GM12878 (cell line): Measurements from ENCODE around the gene SAYSD1. TPM values are rescaled to one million over a fixed set of nuclear protein-coding genes. Genes with fewer than 3 reads are reported as not detected.

Experiments used
- ATAC-seq: fragments of 200-7000 bp; cut with Tn5 transposase; 3 replicates; pipeline ENCODE4 v1.9.1; 2020; ENCODE audit warnings: mild to moderate bottlenecking, moderate library complexity
- BruUV-seq: library from RNA; stranded (reverse); fragments of 400-500 nt; replicated peaks from 2 replicates; lab custom pipeline; 2021; lab: Mats Ljungman, UMichigan
- CTCF ChIA-PET: fragments of 300-600 bp; sonication (Branson Sonifier 250); formaldehyde crosslinking; extraction: SDS; loops from one replicate; lab custom pipeline; 2021; ENCODE audit warnings: inconsistent platforms; lab: Yijun Ruan, JAX
- POLR2A ChIA-PET: fragments of 350-600 bp; formaldehyde crosslinking; extraction: SDS; loops from one replicate; lab custom pipeline; 2021; ENCODE audit warnings: inconsistent platforms; lab: Charles Lee
- RAD21 ChIA-PET: fragments of 300-600 bp; sonication (Branson Sonifier 250); formaldehyde crosslinking; loops from one replicate; lab custom pipeline; 2023; ENCODE audit warnings: antibody characterized with exemption; ENCODE audit not compliant: unreplicated experiment; lab: Charles Lee
- SMC1A ChIA-PET: fragments of 300-600 bp; sonication (Branson Sonifier 250); formaldehyde crosslinking; loops from one replicate; lab custom pipeline; 2023; ENCODE audit not compliant: unreplicated experiment, uncharacterized antibody; lab: Charles Lee
- DNase-seq: peaks from one replicate; pipeline ENCODE4 v3.0.0-alpha.2; 2011; ENCODE audit warnings: low read depth, low spot score
- FAIRE-seq: peaks from 3 replicates; lab custom pipeline; 2011; peaks lifted over from hg19 to GRCh38; lab: Jason Lieb, UNC
- H2AFZ ChIP-seq: 2 replicates; pipeline ENCODE4 v1.6.0; 2011; ENCODE audit warnings: low read depth, low read length, control low read depth; ENCODE audit not compliant: control insufficient read depth
- H3K27ac ChIP-seq: 2 replicates; pipeline ENCODE4 v1.5.1; 2011; ENCODE audit warnings: control low read depth; ENCODE audit not compliant: control insufficient read depth, insufficient read depth
- H3K27me3 ChIP-seq, 2 experiments: replicated peaks in 1 of 2; 2 replicates each; pipeline versions ENCODE4 v1.6.0 to v1.6.1; 2011; ENCODE audit warnings: low read length in 1 of 2; ENCODE audit not compliant: control insufficient read depth in 2 of 2, insufficient read depth in 2 of 2
- H3K36me3 ChIP-seq, 2 experiments: 2 replicates each; pipeline ENCODE4 v1.5.1; 2011; ENCODE audit warnings: low read length in 1 of 2; ENCODE audit not compliant: control insufficient read depth in 2 of 2, insufficient read depth in 2 of 2
- H3K4me1 ChIP-seq: 2 replicates; pipeline ENCODE4 v1.6.1; 2011; ENCODE audit warnings: mild to moderate bottlenecking, low read length, moderate library complexity, mixed read lengths; ENCODE audit not compliant: control insufficient read depth, insufficient read depth
- H3K4me2 ChIP-seq: 2 replicates; pipeline ENCODE4 v1.6.0; 2011; ENCODE audit warnings: control low read depth; ENCODE audit not compliant: control insufficient read depth, insufficient read depth
- H3K4me3 ChIP-seq: fragments of 200-600 bp; sonication (generic); 2 replicates; pipeline ENCODE4 v1.5.1; 2016
- H3K79me2 ChIP-seq: 2 replicates; pipeline ENCODE4 v1.6.0; 2011; ENCODE audit warnings: low read length; ENCODE audit not compliant: control insufficient read depth, insufficient read depth
- H3K9ac ChIP-seq: 2 replicates; pipeline ENCODE4 v1.8.0; 2011; ENCODE audit warnings: low read length, control low read depth, mixed read lengths; ENCODE audit not compliant: control insufficient read depth, insufficient read depth
- H3K9me3 ChIP-seq: replicated peaks from 3 replicates; pipeline ENCODE4 v1.5.1; 2011; ENCODE audit warnings: mild to moderate bottlenecking, low read length; ENCODE audit not compliant: control insufficient read depth, insufficient read depth
- H4K20me1 ChIP-seq: 2 replicates; pipeline ENCODE4 v1.6.0; 2011; ENCODE audit not compliant: control insufficient read depth, insufficient read depth
- BCL11A ChIP-seq: IDR thresholded peaks from 2 replicates; pipeline ENCODE4 v1.6.1; 2011; ENCODE audit warnings: low read depth, low read length
- E2F4 ChIP-seq: IDR thresholded peaks from 2 replicates; pipeline ENCODE4 v1.6.1; 2012; ENCODE audit warnings: low read depth, low read length, improper control_type of control experiment
- ETV6 ChIP-seq, 2 experiments: fragments of 450-650 bp in 1 of 2; IDR thresholded peaks in 1 of 2; conservative IDR thresholded peaks in 1 of 2; 2 replicates each; pipeline ENCODE4 v1.6.1; 2014; ENCODE audit warnings: antibody characterized with exemption in 1 of 2, borderline replicate concordance in 1 of 2, low read depth in 1 of 2, mild to moderate bottlenecking in 1 of 2, moderate library complexity in 1 of 2
- MTA3 ChIP-seq: IDR thresholded peaks from 2 replicates; pipeline ENCODE4 v1.6.1; 2012; ENCODE audit warnings: low read length, inconsistent platforms, borderline replicate concordance
- NFXL1 ChIP-seq: fragments of 450-650 bp; IDR thresholded peaks from 2 replicates; pipeline ENCODE4 v1.6.1; 2017; ENCODE audit warnings: antibody characterized with exemption, mild to moderate bottlenecking, borderline replicate concordance
- PRDM15 ChIP-seq: fragments of 450-650 bp; formaldehyde crosslinking; IDR thresholded peaks from 2 replicates; pipeline ENCODE4 v1.4.0; 2020; ENCODE audit warnings: mild to moderate bottlenecking, moderate library complexity
- RAD51 ChIP-seq: fragments of 450-650 bp; IDR thresholded peaks from 2 replicates; pipeline ENCODE4 v1.6.1; 2016; ENCODE audit warnings: moderate library complexity, mild to moderate bottlenecking, inconsistent platforms
- SMC3 ChIP-seq: IDR thresholded peaks from 2 replicates; pipeline ENCODE4 v1.6.1; 2011; ENCODE audit warnings: low read length, improper control_type of control experiment, borderline replicate concordance
- SRF ChIP-seq, 2 experiments: IDR thresholded peaks; 2 replicates each; pipeline ENCODE4 v1.6.1; 2011; ENCODE audit warnings: low read depth in 2 of 2, low read length in 2 of 2, mild to moderate bottlenecking in 1 of 2, moderate library complexity in 1 of 2
- USF2 ChIP-seq: IDR thresholded peaks from 2 replicates; pipeline ENCODE4 v1.6.1; 2011; ENCODE audit warnings: low read depth, low read length, improper control_type of control experiment, borderline replicate concordance
- ZBTB11 ChIP-seq: fragments of 450-650 bp; formaldehyde crosslinking; IDR thresholded peaks from 2 replicates; pipeline ENCODE4 v1.5.0; 2022; ENCODE audit warnings: mild to moderate bottlenecking, missing genetic modification characterization
- WGBS: methylation state at CpG from one replicate; pipeline ENCODE4 v1.1.6; 2016; ENCODE audit warnings: low lambda C conversion rate; ENCODE audit not compliant: insufficient replicate concordance, insufficient coverage; ENCODE audit errors: missing lambda C conversion rate; 5-methylcytosine and 5-hydroxymethylcytosine counted together
- in situ Hi-C: fragments of 300-500 bp; cut with MboI; formaldehyde crosslinking; loops from 9 replicates; pipeline ENCODE4 v1.14.3; 2018; ENCODE audit warnings: mixed read lengths
- intact Hi-C: fragments of 100-400 bp; cut with micrococcal nuclease; formaldehyde crosslinking; loops from one replicate; pipeline ENCODE4 v1.14.2; 2022; ENCODE audit not compliant: unreplicated experiment
- polyA plus RNA-seq, 11 experiments: library from polyadenylated mRNA; depleted of rRNA in 4 of 11; unstranded in 6 of 11; stranded (reverse) in 5 of 11; fragments of >200 nt; fragmentation: Nextera tagmentation in 4 of 11; fragmentation: Illumina TruSeq in 1 of 11; extraction: Ambion mirVana in 4 of 11; extraction: Trizol in 1 of 11; gene quantifications; 1 replicate in 1 of 11; 2 replicates in 10 of 11; pipeline versions ENCODE4 v1.2.1 to v1.2.3, GENCODE V29; 2011 to 2016; ENCODE audit warnings: inconsistent platforms in 2 of 11, missing spikeins in 2 of 11, low read depth in 1 of 11
- total RNA-seq, 4 experiments: library from RNA; depleted of rRNA in 3 of 4; stranded (reverse); fragments of >200 nt in 3 of 4; fragmentation: Illumina TruSeq in 1 of 4; extraction: Trizol in 1 of 4; gene quantifications; 2 replicates each; pipeline versions ENCODE4 v1.2.1 to v1.2.3, GENCODE V29; 2013 to 2021

The SAYSD1 gene
- total and polyA plus RNA-seq, 10 of the 15 experiments (the other 5 are each of a cell fraction or from before 2014, with no cell fraction given), result 1.5 to 7.3 (median 6.4) TPM

- Histone ChIP-seq H4K20me1 (no peaks in the 10 kb centered on the region), H3K36me3 (no peaks in the 10 kb centered on the region), H3K27ac (no peak overlapping the region), H3K27me3 (peaks cover 0 to 4% of the 10 kb centered on the region in 2 experiments; a peak in 3 of 4 replicates), H3K4me3 (no peak overlapping the region), H3K9ac (no peak overlapping the region), H3K4me1 (no peaks in the 10 kb centered on the region), H2AFZ (no peak overlapping the region), H3K4me2 (no peak overlapping the region), H3K9me3 (no peaks in the 10 kb centered on the region), H3K79me2 (no peaks in the 10 kb centered on the region)
- ChIA-PET CTCF (no interaction called here), POLR2A (no interaction called here), SMC1A (no interaction called here), RAD21 (no interaction called here)
- DNase-seq (no peak), FAIRE-seq (no peak), ATAC-seq (no peak)
- 19% methylated on average over 6 of the region's 6 CpGs for WGBS
- intact Hi-C loops, result no loop called here
- in situ Hi-C loops, result no loop called here
- no TSS peak for BruUV-seq
- no peak for TF ChIP-seq SMC3
- no peak for TF ChIP-seq SRF (IDR thresholded peaks at IDR 0.05; ENCODE audit: low read depth in 2 of 2, low read length in 2 of 2)
- TF ChIP-seq MTA3, result no peak
- no peak for TF ChIP-seq E2F4
- no peak for TF ChIP-seq PRDM15 (CRISPR knock-in tag)
- no peak for TF ChIP-seq BCL11A
- no peak for TF ChIP-seq USF2
- TF ChIP-seq RAD51, result no peak
- no peak for TF ChIP-seq NFXL1
- TF ChIP-seq ETV6 (conservative IDR thresholded peaks at IDR 0.05 in 1 of 2, IDR thresholded peaks at IDR 0.05 in 1 of 2; ENCODE audit: borderline replicate concordance in 1 of 2, low read depth in 1 of 2), result no peak
- TF ChIP-seq ZBTB11, result no peak
These were observed 56.4 kb downstream of the SAYSD1 start for GRCh38 chr6:39058471-39059147.
